Fibroblast of peridontal ligament (primary cell): ENCODE measurements around the gene ADCK1.
"Not testable (repeated sequence)": the region's sequence is repeated elsewhere in the genome, so short reads cannot be mapped to it uniquely, and the experiment has no call there.

Experiments used
- DNase-seq: peaks from one replicate; pipeline ENCODE4 v3.0.0-alpha.2; 2010; ENCODE audit errors: extremely low read depth

The ADCK1 gene

DNA sequence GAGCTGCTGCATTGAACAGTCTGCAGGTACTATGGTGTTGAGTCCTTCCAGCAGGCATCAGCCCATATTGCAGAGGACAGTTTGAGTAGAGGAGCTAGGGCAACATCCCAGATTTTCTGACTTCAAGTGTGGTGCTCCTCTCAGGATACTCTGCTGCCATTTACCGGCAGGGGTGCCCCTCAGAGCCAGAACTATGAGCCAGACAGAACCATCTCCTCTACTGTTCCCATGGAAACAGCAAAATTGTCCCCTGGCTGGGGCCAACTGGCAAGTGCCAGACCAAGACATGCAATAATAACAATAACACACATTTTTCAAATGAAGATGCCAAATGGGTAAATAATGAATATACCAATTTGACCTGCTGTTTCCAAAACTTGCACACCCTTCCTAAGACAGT, 102.9 kb downstream of the ADCK1 start:
- no peak for DNase-seq

DNA sequence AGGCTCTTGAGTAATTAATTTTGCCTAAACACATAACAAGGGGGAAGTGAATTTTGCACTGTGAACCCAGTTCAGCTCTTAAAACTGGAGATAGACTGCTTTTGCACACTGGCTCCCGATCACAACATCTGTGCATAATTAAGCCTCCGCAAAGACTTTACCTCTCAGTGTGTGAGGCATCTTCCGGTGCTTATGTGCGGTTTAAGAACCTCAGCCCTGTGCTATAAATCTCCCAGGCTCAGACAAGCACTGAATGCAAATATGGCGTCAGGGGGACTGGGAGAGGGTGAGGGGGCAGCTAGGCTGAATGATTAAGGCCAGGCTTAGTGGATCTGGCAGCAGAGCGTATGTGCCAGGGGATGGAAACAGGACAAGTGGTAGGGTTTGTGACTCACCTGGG, 103.3 kb downstream of the ADCK1 start:
- no peak for DNase-seq

- DNase-seq: no peak
These were observed 104.2 kb downstream of the ADCK1 start for GRCh38 chr14:77903937-77904617.

DNA sequence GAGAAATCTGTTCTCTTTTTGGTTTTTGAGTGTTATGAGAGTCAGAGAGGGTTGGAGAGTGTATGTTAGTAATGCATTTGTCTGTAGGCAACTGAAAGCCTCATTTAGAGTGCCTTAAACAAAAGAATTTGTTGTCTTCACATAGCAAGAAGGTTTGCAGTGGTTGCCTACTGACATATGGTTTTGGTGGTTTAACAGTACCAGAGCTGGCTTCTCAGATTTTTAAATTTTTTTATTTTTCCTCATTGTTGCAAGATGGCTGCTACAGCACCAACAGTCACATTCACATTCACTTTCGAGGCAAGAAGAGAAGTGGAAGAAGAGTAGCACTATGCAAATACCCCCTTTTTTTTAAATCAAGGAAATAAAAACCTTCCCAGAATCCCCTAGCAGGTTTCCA, 106.5 kb downstream of the ADCK1 start:
- no peak for DNase-seq

DNA sequence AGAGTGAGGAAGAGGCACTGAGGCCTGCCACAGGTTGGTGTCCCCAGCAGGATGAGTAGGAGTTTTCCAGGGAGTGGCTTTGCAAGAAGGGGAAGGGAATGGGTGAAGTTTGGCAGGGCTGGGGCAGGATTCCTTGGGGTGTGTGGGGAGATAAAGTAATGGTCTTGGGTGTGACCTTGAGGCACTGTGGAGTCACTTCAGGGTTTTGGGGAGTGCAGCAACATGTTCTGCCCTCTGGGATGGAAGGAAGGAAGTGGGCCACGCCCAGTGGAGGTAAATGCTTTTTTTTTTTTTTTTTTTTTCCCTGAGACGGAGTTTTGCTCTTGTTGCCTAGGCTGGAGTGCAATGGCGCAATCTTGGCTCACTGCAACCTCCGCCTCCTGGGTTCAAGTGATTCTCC, 108.9 kb downstream of the ADCK1 start:
- DNase-seq: no peak

- no peak for DNase-seq
These were observed 110.0 kb downstream of the ADCK1 start for GRCh38 chr14:77909911-77910310.

- DNase-seq: no peak
These were observed 110.6 kb downstream of the ADCK1 start for GRCh38 chr14:77910506-77910905.

GRCh38 chr14:77911356-77911755, 111.4 kb downstream of the ADCK1 start:
- DNase-seq: no peak

DNA sequence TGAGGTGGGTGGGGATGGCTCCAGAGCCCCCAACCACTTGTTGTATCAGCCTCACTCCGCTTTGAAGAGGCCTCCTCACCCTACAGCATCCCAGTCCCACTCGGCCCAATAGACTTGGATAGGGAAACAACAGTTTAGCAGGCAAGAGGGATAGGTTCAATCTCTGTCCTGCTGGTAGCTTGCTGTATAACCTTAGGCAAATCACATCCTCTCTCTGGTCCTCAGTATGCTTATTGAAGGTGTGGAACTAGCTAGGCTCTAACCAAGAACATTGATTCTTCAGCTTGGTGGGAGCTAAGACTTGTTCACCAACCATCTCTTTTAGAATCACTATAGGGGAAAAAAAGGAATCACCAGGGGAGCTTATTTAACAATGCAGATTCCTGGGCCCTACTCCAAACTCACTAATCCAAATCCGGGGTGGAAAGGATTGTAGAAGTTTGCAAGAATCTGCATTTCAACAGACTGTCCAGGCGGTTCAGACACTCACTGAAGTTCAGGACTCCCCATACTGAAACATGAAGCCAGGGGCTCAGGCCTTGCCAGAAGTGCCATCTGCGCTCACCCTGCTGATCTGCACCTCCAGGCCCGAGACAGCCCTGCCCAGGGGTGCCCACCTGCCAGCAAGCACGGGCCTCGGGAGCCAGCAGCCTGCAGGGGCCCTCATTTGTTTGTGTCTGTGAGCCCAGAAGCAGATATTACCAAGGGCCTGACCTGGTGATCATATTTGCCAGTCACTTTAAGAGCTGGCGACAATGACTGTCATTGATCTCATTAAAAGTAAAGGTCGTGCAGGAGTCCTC, 113.0 kb downstream of the ADCK1 start:
- no peak for DNase-seq

GRCh38 chr14:77914073-77914721, 114.3 kb downstream of the ADCK1 start:
- DNase-seq: no peak

DNA sequence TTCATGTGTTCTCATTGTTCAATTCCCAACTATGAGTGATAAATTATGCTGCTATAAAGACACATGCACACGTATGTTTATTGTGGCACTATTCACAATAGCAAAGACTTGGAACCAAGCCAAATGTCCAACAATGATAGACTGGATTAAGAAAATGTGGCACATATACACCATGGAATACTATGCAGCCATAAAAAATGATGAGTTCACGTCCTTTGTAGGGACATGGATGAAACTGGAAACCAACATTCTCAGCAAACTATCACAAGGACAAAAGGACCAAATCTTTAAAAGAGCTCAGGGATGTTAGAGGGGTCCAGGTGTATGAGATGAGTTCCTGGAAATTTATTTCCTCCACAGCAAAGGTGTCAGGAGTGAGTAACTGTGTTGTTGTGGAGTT, 115.5 kb downstream of the ADCK1 start:
- not testable (repeated sequence) for DNase-seq

GRCh38 chr14:77917491-77918201, 117.7 kb downstream of the ADCK1 start:
- DNase-seq: no peak

DNA sequence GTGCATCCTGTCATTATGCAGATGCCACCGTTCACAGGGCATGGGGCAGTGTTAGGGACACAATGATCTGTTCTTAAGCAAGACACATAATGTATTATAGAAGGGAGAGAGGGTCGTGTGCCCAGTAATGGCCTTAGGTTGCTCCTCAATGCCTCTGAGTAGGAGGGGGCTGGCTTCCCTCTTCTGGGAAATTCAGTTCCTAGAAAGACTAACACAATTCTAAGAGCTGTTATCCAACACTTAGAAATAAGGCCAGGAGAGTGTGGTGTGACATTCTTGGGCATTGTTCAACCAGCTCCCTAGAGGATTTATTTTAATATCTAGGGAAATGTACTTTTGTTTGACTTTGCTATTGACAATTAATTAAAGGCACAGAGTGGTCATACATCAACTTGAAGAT, 118.5 kb downstream of the ADCK1 start:
- no peak for DNase-seq

GRCh38 chr14:77920312-77920711, 120.4 kb downstream of the ADCK1 start:
- no peak for DNase-seq

DNA sequence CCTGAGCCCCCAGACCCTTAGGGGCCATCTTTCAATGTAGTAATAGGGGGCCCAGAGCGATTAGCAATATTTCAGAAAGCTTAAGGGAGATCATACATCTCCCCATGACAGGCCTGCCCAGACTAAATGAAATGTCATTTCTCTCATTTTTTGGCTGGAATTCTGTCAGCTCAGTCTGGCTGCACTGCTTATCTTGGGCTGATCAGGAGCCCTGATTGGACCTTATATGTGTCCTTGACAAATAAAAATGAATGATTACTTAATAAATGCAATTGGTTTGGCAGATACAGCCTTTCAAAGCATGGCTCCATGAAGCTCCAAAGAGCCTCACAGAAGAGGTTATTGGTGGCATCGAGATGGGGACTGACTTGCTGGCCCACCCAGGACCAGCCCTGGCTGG, 121.9 kb downstream of the ADCK1 start:
- DNase-seq: no peak

- no peak for DNase-seq
These were observed 123.4 kb downstream of the ADCK1 start for GRCh38 chr14:77923131-77923936.

DNA sequence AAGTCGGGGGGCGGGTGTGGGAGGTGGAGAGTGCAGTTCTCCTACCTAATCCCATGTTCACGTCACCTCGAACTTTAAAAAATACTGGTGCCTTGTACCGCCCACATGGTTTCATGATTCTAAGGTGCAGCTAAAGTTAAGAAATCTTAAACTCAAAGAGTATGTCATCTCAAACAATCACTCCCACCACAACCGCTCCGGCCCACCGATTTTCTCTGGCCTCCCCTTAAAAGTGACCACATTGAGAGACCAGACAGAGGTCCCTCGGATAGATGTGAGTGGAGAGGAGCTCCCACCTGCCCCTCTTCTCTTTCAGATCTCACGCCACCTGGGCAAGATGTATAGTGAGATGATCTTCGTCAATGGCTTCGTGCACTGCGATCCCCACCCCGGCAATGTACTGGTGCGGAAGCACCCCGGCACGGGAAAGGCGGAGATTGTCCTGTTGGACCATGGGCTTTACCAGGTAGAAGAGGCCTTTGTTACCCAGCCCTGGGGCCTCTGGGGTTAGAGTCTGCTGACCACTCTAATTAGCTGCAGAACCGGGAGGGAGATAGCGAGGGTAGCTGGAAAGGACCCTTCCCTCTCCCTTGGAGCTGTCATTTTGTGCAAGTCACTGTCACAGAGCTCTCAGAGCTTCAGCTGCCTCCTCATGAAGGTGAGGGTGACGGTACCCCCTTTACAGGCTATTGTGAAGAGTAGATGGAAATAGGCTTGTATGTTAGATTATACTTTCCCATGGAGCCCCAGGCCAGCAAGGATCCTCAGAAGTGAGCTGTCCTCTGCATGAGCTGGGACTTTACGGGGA, 124.4 kb downstream of the ADCK1 start:
- DNase-seq: no peak

- DNase-seq: no peak
These were observed 127.0 kb downstream of the ADCK1 start for GRCh38 chr14:77926942-77927341.

DNA sequence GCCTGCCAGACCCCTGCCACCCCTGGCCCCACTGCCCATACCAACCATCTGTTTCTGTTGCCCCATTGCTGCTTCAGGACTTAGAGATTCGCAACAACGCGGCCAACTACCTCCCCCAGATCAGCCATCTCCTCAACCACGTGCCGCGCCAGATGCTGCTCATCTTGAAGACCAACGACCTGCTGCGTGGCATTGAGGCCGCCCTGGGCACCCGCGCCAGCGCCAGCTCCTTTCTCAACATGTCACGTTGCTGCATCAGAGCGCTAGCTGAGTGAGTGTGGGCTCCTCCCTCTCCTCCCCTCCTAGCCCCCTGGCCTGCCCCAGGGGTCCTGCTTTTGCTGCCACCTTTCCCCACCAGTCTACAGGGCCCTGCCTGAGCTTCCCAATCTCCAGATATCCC, 131.5 kb downstream of the ADCK1 start:
- no peak for DNase-seq

- DNase-seq: no peak
These were observed 136.3 kb downstream of the ADCK1 start for GRCh38 chr14:77936138-77936639.
